ENCODE measurements around the gene CHI3L2.
A peak's percentile ranks its signal among the peaks of the same experiment; 100 is the strongest.

Gene CHI3L2

DNA sequence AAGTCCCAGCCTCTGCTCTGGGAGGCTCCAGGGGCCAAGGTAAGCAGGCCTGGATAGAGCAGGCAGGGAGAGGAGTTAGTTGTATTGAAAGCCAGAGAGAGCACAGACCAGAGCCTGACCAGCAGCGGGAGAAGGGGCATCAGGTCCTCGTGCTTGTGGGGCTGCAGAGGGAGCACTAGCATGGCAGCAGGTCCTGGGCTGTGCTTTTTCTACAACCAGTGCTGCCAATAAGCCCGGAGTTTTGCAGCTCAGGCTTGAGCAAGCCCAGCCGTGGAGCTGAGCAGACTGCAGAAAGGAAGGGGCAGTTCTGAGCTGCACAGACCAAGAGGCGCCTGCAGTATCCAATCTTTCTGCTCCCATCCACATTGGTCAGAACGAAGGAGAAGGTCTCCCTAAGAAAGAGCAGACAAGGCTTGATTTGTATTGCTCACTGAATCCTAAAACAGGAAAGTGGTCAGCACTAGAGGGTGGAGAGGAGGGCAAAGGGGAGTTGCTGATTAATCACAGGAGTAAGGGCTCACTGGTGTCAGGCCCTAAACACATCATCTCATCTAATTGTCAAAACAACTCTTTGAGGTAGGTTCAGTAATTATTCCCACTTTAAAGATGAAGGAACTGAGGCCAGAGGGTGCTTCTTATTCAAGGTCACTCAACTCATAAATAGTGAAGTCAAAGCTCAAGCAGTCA is 29.8 kb upstream of the CHI3L2 start:
- DNase-seq (ENCODE audit: extremely low read depth, low read depth): no peak
- TF ChIP-seq CTCF (IDR thresholded peaks at IDR 0.05; ENCODE audit: low read depth, low read length, missing control alignments): peak; percentile 54
- H3K4me3 ChIP-seq (replicated peaks; ENCODE audit: low read depth, low read length): no peak overlapping the region

DNA sequence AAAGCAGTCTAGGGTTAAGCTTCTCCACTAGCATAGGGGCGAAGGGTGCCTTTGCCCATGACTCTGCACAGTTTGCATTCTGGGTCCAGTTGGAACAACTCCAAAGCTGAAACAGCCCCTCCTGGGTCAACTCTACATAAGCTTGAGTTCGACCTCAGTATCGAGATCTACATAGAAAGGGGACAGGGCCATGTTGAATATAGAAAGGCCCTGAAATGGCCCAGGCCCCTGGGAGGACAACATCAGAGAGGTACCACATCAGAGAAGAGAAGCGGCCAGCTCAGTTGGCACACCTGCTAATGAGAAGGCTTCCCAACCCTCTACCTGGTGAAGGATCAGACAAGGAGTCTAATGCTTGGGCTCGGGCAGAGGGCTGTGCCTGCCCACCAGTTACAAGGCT is 28.7 kb upstream of the CHI3L2 start:
- no peak for DNase-seq (ENCODE audit: extremely low read depth, low read depth)
- TF ChIP-seq CTCF (IDR thresholded peaks at IDR 0.05; ENCODE audit: low read depth, low read length, missing control alignments): no peak
- H3K4me3 ChIP-seq (replicated peaks; ENCODE audit: low read depth, low read length): no peak overlapping the region

- TF ChIP-seq CTCF (IDR thresholded peaks at IDR 0.05; ENCODE audit: low read depth, low read length, missing control alignments): no peak
- H3K4me3 ChIP-seq (replicated peaks; ENCODE audit: low read depth, low read length): no peak overlapping the region
- DNase-seq (ENCODE audit: extremely low read depth, low read depth): no peak
Measured at GRCh38 chr1:111199329-111199728, 28.2 kb upstream of the CHI3L2 start.

- DNase-seq (ENCODE audit: extremely low read depth, low read depth): no peak
- TF ChIP-seq CTCF (IDR thresholded peaks at IDR 0.05; ENCODE audit: low read depth, low read length, missing control alignments): no peak
- H3K4me3 ChIP-seq (replicated peaks; ENCODE audit: low read depth, low read length): no peak within 1 kb of the TSS
Measured at GRCh38 chr1:111199881-111200801, 27.4 kb upstream of the CHI3L2 start, which contains the start of gene DENND2D. TSS of gene DENND2D (minus strand) at chr1:111200646. CDS start at chr1:111200459, 187 bp downstream.

DNA sequence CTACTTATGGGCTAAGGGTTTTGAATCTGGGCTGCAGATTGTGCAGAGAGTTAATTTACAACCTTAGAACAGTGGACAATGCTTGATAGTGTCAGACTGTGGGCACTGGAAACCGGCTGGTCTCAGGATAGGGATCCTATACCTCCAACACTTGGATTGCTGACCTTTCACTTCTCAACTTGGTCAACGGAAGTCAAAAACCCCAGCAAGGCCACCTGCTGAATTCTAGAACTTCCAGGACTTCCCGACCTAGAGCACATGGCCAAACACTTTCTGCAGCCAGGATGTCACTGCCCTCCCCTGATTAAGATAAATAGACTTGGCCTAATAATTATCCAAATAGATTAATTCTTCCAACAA is 26.7 kb upstream of the CHI3L2 start:
- H3K4me3 ChIP-seq (replicated peaks; ENCODE audit: low read depth, low read length): no peak overlapping the region
- TF ChIP-seq CTCF (IDR thresholded peaks at IDR 0.05; ENCODE audit: low read depth, low read length, missing control alignments): no peak
- no peak for DNase-seq (ENCODE audit: extremely low read depth, low read depth)

DNA sequence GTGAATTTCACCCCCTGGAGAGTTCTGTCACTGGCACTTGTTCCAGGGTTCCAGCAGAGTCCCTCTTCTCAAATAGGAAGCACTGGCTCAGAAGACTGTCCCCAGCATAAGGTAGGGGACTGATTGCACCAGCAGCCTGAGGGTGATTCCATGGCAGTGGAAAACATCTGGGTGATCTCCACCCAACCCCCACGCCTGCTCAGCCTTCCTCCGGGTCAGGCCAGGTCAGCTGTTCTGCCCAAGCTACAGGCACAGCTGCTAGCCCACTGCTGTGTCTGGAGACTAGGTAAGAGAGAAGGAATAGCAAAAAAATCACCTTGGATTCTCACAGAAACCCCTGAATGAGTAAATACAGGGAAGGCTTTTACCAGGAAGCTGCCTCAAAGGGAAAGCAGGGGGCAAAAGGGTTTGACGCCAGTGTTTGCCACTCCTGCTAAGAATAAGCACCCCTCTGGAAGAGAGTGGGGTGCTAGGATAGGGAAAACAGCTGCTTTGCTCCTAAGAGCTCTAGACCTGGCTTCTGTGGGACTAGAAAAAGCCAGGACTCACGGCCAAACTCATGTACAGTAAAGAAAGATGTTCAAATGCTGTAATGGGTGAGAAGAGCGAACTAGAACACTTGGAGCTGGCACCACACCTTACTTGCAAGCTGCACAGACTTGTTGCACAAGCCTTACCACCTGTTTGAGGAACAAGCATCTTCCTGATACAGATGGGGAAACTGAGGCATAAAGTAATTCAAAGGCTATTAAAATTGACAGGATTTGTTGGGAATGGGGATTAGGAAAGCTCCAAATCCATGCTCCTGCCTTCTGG is 26.0 kb upstream of the CHI3L2 start:
- DNase-seq (ENCODE audit: extremely low read depth, low read depth): no peak
- no peak for TF ChIP-seq CTCF (IDR thresholded peaks at IDR 0.05; ENCODE audit: low read depth, low read length, missing control alignments)
- no peak overlapping the region for H3K4me3 ChIP-seq (replicated peaks; ENCODE audit: low read depth, low read length)
